Kidney (tissue), 14 donors: ENCODE measurements around the gene KLHL29. TPM values are rescaled to one million over a fixed set of nuclear protein-coding genes. Genes with fewer than 3 reads are reported as not detected.

Experiments
- DNase-seq, 5 donors: peaks; one replicate each; pipeline ENCODE4 v3.0.0-alpha.2; 2013 to 2020
- FAIRE-seq: peaks from 2 replicates; lab custom pipeline; 2012; peaks lifted over from hg19 to GRCh38; lab: Jason Lieb, UNC
- H3K27ac ChIP-seq, 2 donors: one replicate each; pipeline ENCODE4 v1.7.0; 2013; ENCODE audit warnings: low read depth in 2 of 2, low read length in 2 of 2, inconsistent platforms in 1 of 2
- H3K27me3 ChIP-seq: one replicate; pipeline ENCODE4 v1.7.1; 2013; ENCODE audit warnings: low read length, inconsistent platforms; ENCODE audit not compliant: control insufficient read depth, insufficient read depth
- H3K36me3 ChIP-seq, 3 donors: one replicate each; pipeline versions ENCODE4 v1.7.0 to v1.7.1; 2013; ENCODE audit warnings: low read length in 3 of 3, control low read depth in 1 of 3, inconsistent platforms in 1 of 3; ENCODE audit not compliant: insufficient read depth in 3 of 3, control insufficient read depth in 2 of 3
- H3K4me1 ChIP-seq, 3 donors: one replicate each; pipeline versions ENCODE4 v1.7.0 to v1.7.1; 2013; ENCODE audit warnings: low read length in 3 of 3, inconsistent platforms in 1 of 3, low read depth in 1 of 3; ENCODE audit not compliant: control insufficient read depth in 2 of 3, insufficient read depth in 2 of 3
- H3K4me3 ChIP-seq, 3 donors: one replicate each; pipeline versions ENCODE4 v1.7.0 to v1.8.1; 2013; ENCODE audit warnings: low read length in 3 of 3, control low read depth in 1 of 3, inconsistent platforms in 1 of 3
- H3K9ac ChIP-seq, 3 donors: one replicate each; pipeline versions ENCODE4 v1.7.0 to v1.7.1; 2013; ENCODE audit warnings: low read length in 3 of 3, control low read depth in 1 of 3, inconsistent platforms in 1 of 3
- H3K9me3 ChIP-seq, 3 donors: one replicate each; pipeline versions ENCODE4 v1.7.0 to v1.7.1; 2013; ENCODE audit warnings: low read length in 3 of 3, control low read depth in 1 of 3, inconsistent platforms in 1 of 3; ENCODE audit not compliant: control insufficient read depth in 2 of 3, insufficient read depth in 1 of 3
- intact Hi-C: fragments of 100-400 bp; cut with DNase I; formaldehyde crosslinking; loops from one replicate; pipeline ENCODE4 v1.11.1; 2022
- polyA plus RNA-seq: library from polyadenylated mRNA; stranded (reverse); fragments of 350-450 nt; fragmentation: Illumina TruSeq; extraction: RNeasy Lipid Tissue Mini Kit (QIAGEN cat#74804); gene quantifications from one replicate; pipeline ENCODE4 v1.2.3, GENCODE V29; 2014; ENCODE audit warnings: low read depth, low replicate concordance; ENCODE audit not compliant: insufficient read depth
- total RNA-seq: library from RNA; stranded (reverse); fragmentation: NEBNext Ultra II Directional; extraction: Animal tissue kit (Norgen Biotek cat#: 25700); gene quantifications from one replicate; pipeline ENCODE4 v1.2.1, GENCODE V29; 2021
- TF ChIP-seq, protein P1 (sequence below): IDR thresholded peaks from 3 replicates; pipeline ENCODE4 v1.5.1; 2012; ENCODE audit warnings: mild to moderate bottlenecking, moderate library complexity, borderline replicate concordance; ENCODE audit not compliant: insufficient read depth; ENCODE audit errors: extremely low read depth
- donor health status: control.
- donor health status: control.
- donor health status: control.
- donor health status: control.
- donor health status: control.
- donor health status: DM: yes; HTN: yes; CAD: no.
- donor health status: Normal renal cell carcinoma (clear cell type).

The KLHL29 gene
- total and polyA plus RNA-seq, 2 donors from 2014 or later = 1.5 to 10.5 TPM

- H3K9me3 ChIP-seq = no peaks in the 10 kb centered on the region
- no peaks in the 10 kb centered on the region for H3K27me3 ChIP-seq
- TF ChIP-seq, protein P1, sequence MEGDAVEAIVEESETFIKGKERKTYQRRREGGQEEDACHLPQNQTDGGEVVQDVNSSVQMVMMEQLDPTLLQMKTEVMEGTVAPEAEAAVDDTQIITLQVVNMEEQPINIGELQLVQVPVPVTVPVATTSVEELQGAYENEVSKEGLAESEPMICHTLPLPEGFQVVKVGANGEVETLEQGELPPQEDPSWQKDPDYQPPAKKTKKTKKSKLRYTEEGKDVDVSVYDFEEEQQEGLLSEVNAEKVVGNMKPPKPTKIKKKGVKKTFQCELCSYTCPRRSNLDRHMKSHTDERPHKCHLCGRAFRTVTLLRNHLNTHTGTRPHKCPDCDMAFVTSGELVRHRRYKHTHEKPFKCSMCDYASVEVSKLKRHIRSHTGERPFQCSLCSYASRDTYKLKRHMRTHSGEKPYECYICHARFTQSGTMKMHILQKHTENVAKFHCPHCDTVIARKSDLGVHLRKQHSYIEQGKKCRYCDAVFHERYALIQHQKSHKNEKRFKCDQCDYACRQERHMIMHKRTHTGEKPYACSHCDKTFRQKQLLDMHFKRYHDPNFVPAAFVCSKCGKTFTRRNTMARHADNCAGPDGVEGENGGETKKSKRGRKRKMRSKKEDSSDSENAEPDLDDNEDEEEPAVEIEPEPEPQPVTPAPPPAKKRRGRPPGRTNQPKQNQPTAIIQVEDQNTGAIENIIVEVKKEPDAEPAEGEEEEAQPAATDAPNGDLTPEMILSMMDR = no peak
- no peak overlapping the region for H3K27ac ChIP-seq
- DNase-seq = peak in 1 of 5 donors; percentile 45
- intact Hi-C loops = no loop called here
- no peak overlapping the region for H3K9ac ChIP-seq
- H3K4me3 ChIP-seq = no peak overlapping the region
- peaks cover 0 to 7% (median 0%) of the 10 kb centered on the region in 3 donors for H3K4me1 ChIP-seq
- no peak for FAIRE-seq
- no peaks in the 10 kb centered on the region for H3K36me3 ChIP-seq
Observed at GRCh38 chr2:23559561-23560239, 174.7 kb downstream of the KLHL29 start.

DNA sequence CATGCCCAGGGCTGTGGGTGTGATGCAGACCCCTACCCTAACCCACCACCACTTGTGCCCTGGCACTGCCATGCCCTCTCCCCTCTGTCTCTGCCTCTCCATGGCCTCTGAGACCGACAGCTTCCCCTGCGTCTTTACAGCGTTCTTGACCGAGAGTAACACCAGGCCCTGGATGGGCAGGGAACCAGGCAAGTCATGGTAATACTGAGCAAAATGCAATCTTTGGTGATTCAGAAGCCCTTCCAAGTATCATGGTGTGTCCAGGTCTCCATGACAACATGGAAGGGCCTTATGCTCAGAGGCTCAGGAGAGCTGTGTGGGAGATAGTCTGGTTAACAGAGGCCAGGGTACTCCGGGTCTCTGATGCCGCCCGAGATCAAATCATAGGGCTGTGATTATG is 176.1 kb downstream of the KLHL29 start:
- Histone ChIP-seq H3K36me3 (no peaks in the 10 kb centered on the region), H3K9ac (no peak overlapping the region), H3K9me3 (no peaks in the 10 kb centered on the region), H3K27me3 (no peaks in the 10 kb centered on the region), H3K4me3 (no peak overlapping the region), H3K27ac (no peak overlapping the region), H3K4me1 (peaks cover 0 to 7% (median 0%) of the 10 kb centered on the region in 3 donors)
- TF ChIP-seq, protein P1 = no peak
- DNase-seq = no peak
- intact Hi-C loops = no loop called here
- no peak for FAIRE-seq

GRCh38 chr2:23561544-23561943 is 176.6 kb downstream of the KLHL29 start:
- H3K36me3 ChIP-seq = no peaks in the 10 kb centered on the region
- H3K9ac ChIP-seq = no peak overlapping the region
- no peak overlapping the region for H3K4me3 ChIP-seq
- no peaks in the 10 kb centered on the region for H3K9me3 ChIP-seq
- H3K27me3 ChIP-seq = no peaks in the 10 kb centered on the region
- H3K27ac ChIP-seq = no peak overlapping the region
- intact Hi-C loops = no loop called here
- no peak for FAIRE-seq
- no peak for DNase-seq
- TF ChIP-seq, protein P1 = no peak
- H3K4me1 ChIP-seq = peaks cover 0 to 7% (median 0%) of the 10 kb centered on the region in 3 donors
